Activated T-cell treated with anti-CD3 and anti-CD28 coated beads, Interleukin-2, amount 50 U/mL, for 24 hours (primary cell): ENCODE results near the gene KCTD21.
"Not testable (repeated sequence)": the region's sequence is repeated elsewhere in the genome, so short reads cannot be mapped to it uniquely, and the experiment has no call there.

Source experiments
- DNase-seq: peaks from one replicate; pipeline ENCODE4 v3.0.0-alpha.2; 2020
- H3K27ac Mint-ChIP-seq: 2 replicates; pipeline ENCODE4 v1.8.0; 2020; ENCODE audit warnings: mild to moderate bottlenecking, mixed read lengths
- H3K27me3 Mint-ChIP-seq: 2 replicates; pipeline ENCODE4 v1.8.0; 2020; ENCODE audit warnings: mixed read lengths
- H3K36me3 Mint-ChIP-seq: 2 replicates; pipeline ENCODE4 v1.8.0; 2020; ENCODE audit warnings: low read depth, mixed read lengths
- H3K4me1 Mint-ChIP-seq: 2 replicates; pipeline ENCODE4 v1.8.0; 2020; ENCODE audit warnings: low read depth, mixed read lengths
- H3K4me3 Mint-ChIP-seq: 2 replicates; pipeline ENCODE4 v1.8.0; 2020; ENCODE audit warnings: mild to moderate bottlenecking, moderate library complexity, mixed read lengths
- H3K9me3 Mint-ChIP-seq: 2 replicates; pipeline ENCODE4 v1.8.0; 2020; ENCODE audit warnings: mixed read lengths

KCTD21 gene

GRCh38 chr11:78223320-78223954 is 35.0 kb upstream of the KCTD21 start:
- H3K27ac Mint-ChIP-seq, result no peak overlapping the region

DNA sequence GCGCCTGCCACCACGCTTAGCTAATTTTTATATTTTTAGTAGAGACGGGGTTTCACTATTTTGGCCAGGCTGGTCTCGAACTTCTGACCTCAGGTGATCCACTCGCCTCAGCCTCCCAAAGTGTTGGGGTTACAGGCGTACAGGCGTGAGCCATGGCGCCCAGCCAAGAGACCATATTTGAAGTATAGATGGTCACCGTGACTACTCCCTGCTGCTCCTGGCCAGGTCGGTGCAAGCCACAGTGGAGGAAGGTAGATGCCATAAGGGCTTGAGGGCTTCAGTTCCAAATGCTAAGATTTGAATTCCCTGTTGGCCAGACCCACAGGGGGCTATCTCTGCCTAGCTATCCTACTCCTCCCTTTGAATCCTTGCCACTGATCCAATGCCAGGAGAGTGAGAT is 34.3 kb upstream of the KCTD21 start:
- H3K27me3 Mint-ChIP-seq, H3K27ac Mint-ChIP-seq, DNase-seq, H3K4me3 Mint-ChIP-seq, H3K9me3 Mint-ChIP-seq: not testable (repeated sequence)
- Mint-ChIP-seq H3K4me1 (peaks cover 27% of the 10 kb centered on the region), H3K36me3 (peaks cover 22% of the 10 kb centered on the region)

More at GRCh38 chr11:78223320-78223954, 35.0 kb upstream of the KCTD21 start:
- no peak overlapping the region for H3K4me3 Mint-ChIP-seq
- H3K36me3 Mint-ChIP-seq, result peaks cover 22% of the 10 kb centered on the region
- peaks cover 27% of the 10 kb centered on the region for H3K4me1 Mint-ChIP-seq
- no peaks in the 10 kb centered on the region for H3K9me3 Mint-ChIP-seq
- no peak for DNase-seq
- H3K27me3 Mint-ChIP-seq, result no peaks in the 10 kb centered on the region

DNA sequence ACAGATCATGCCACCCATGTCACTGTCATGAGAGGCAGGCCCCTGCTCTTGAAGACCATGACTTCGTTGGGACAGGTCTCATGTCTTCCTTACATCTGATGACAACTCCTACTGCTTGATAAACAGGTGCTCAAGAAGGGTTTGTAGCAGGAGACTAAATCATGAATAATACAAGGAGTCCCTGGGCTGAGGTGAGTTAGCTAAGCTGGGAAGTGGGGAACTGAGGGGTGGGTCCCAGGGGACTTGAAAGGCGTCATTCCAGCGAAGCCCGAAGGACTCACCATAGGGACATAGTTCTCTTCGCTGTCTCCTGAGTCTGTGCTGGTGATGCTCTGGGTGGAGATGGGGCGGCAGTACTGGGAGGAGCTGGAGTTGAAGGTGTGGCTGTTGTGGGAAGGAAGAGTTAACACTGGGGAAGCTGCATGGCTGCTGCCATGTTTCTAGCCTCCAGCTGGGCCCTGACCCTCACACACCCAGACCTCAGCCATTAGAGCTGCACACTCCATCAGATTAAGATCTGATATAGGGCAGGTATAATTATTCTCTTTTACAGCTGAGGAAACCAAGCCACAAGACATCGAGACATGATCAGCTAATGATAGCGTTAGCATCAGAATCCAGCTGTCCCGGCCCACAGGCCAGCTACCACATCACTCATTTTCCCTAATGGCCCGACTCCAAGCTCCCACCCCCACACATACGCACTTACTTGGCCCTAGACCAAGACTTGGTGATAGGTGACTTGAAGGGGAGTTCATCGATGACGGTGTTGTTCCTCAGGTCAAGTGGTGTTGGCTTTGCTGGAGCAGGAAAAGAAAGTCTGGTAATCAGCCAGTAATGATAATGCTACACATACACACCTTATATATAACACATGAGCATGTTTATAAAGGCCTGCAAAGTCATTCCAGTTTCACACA is 33.2 kb upstream of the KCTD21 start:
- Mint-ChIP-seq H3K9me3 (no peaks in the 10 kb centered on the region), H3K27me3 (no peaks in the 10 kb centered on the region), H3K4me1 (peaks cover 16% of the 10 kb centered on the region), H3K27ac (peak overlapping the region; percentile 64), H3K4me3 (no peak overlapping the region), H3K36me3 (peaks cover 22% of the 10 kb centered on the region)
- DNase-seq, result no peak

- Mint-ChIP-seq H3K36me3 (peaks cover 25% of the 10 kb centered on the region), H3K4me1 (peaks cover 16% of the 10 kb centered on the region), H3K9me3 (no peaks in the 10 kb centered on the region), H3K27me3 (no peaks in the 10 kb centered on the region), H3K27ac (peak overlapping the region; percentile 64), H3K4me3 (no peak overlapping the region)
- no peak for DNase-seq
These were observed 32.1 kb upstream of the KCTD21 start for GRCh38 chr11:78220218-78221157.

DNA sequence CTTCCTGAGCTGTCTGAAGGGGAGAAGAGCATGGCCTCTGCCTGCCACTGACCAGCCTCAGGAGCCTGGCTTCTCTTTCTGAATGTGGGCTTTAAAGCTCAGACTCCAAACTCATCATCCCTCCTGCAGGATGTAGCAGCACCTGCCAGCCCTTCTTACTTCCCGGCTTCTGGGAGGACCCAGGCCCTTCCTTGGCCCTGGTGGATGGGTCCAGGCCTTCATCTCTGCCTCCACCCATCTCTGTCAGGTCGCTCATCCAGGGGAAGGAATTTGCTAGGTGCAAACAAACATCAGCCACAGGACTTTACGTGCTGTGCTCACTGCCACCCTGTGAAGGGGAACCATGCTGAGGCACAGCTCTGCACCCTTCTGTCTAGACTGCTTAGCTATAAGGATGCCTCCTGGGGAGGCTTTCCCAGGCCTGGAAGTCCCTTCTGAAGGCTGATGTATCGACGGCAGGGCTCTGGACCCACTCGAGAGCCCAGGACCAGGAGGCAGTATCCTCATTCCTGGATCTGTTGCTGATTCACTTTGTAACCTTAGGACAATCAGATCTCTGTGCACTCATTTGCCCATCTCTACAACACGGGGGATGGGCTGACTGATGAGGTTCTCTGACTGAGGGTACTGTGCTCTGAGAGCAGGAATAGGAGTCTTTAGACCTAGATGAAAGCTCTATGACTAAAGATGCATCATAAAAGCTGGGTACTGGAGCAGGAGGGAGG is 31.2 kb upstream of the KCTD21 start:
- Mint-ChIP-seq H3K4me3 (no peak overlapping the region), H3K27ac (peak overlapping the region; percentile 44), H3K9me3 (no peaks in the 10 kb centered on the region), H3K27me3 (no peaks in the 10 kb centered on the region), H3K36me3 (peaks cover 29% of the 10 kb centered on the region), H3K4me1 (peaks cover 16% of the 10 kb centered on the region)
- no peak for DNase-seq

DNA sequence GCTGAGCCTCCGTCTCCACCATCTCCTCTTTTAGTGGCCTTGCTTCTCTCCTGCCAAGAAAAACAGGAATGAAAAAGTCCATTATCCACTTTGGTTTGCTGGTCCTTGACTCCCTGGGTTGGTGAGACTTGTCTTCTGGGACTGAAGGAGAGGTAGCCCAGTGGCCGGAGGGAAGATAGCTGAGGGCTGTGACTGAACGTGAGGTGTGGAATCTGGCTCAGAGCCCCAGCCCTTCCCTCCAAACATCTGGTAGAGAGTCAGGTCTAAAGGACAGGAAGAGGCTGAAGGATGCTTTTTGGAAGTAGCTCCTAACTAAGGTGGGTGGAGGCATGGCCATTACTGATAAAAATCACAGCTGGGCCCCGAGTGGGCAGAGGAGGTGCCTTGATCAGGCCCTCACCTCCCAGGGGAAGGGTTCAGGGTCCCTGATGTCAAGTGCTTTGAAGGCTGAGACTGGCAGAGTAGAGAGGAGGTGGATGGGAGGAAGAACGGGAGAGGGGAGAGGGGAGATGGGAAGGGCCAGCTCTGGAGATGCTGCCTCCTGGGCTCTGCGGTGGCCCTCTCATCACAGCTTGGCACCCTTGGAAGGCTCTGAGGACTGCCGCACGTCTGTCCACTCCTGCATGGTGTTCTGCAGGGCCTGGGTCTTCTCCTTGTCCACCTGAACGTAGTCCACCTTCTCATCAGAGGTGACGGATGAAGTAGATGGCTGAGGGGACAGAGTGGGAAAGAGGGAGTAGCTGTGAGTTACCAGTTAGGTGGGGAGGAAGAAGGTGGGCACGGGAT is 30.5 kb upstream of the KCTD21 start:
- Mint-ChIP-seq H3K27me3 (no peaks in the 10 kb centered on the region), H3K27ac (peak overlapping the region; percentile 22), H3K36me3 (peaks cover 35% of the 10 kb centered on the region), H3K9me3 (no peaks in the 10 kb centered on the region), H3K4me1 (peaks cover 16% of the 10 kb centered on the region), H3K4me3 (no peak overlapping the region)
- DNase-seq, result no peak

- DNase-seq, result no peak
- peaks cover 14% of the 10 kb centered on the region for H3K4me1 Mint-ChIP-seq
- H3K27ac Mint-ChIP-seq, result no peak overlapping the region
- no peak overlapping the region for H3K4me3 Mint-ChIP-seq
- H3K9me3 Mint-ChIP-seq, result no peaks in the 10 kb centered on the region
- H3K36me3 Mint-ChIP-seq, result peaks cover 40% of the 10 kb centered on the region
- H3K27me3 Mint-ChIP-seq, result no peaks in the 10 kb centered on the region
These were observed 29.5 kb upstream of the KCTD21 start for GRCh38 chr11:78217650-78218541.

- H3K27ac Mint-ChIP-seq, result no peak overlapping the region
- no peaks in the 10 kb centered on the region for H3K27me3 Mint-ChIP-seq
- H3K4me1 Mint-ChIP-seq, result peaks cover 14% of the 10 kb centered on the region
- H3K36me3 Mint-ChIP-seq, result peaks cover 48% of the 10 kb centered on the region
- H3K4me3 Mint-ChIP-seq, result no peak overlapping the region
- peak; percentile 17 for DNase-seq
- no peaks in the 10 kb centered on the region for H3K9me3 Mint-ChIP-seq
These were observed 28.3 kb upstream of the KCTD21 start for GRCh38 chr11:78216571-78217287.

- peak; percentile 5 for DNase-seq
- Mint-ChIP-seq H3K4me1 (peaks cover 14% of the 10 kb centered on the region), H3K27ac (no peak overlapping the region), H3K36me3 (peaks cover 49% of the 10 kb centered on the region), H3K27me3 (no peaks in the 10 kb centered on the region), H3K4me3 (no peak overlapping the region), H3K9me3 (no peaks in the 10 kb centered on the region)
These were observed 27.6 kb upstream of the KCTD21 start for GRCh38 chr11:78216021-78216420.

- Mint-ChIP-seq H3K27ac (no peak overlapping the region), H3K27me3 (no peaks in the 10 kb centered on the region), H3K9me3 (no peaks in the 10 kb centered on the region), H3K4me3 (no peak overlapping the region), H3K36me3 (peaks cover 58% of the 10 kb centered on the region), H3K4me1 (peaks cover 2% of the 10 kb centered on the region)
- peak; percentile 8 for DNase-seq
These were observed 26.1 kb upstream of the KCTD21 start for GRCh38 chr11:78214331-78215194.

GRCh38 chr11:78213526-78214330 is 25.3 kb upstream of the KCTD21 start:
- H3K27ac Mint-ChIP-seq, result no peak overlapping the region
- no peak for DNase-seq
- H3K36me3 Mint-ChIP-seq, result peaks cover 64% of the 10 kb centered on the region
- peaks cover 2% of the 10 kb centered on the region for H3K4me1 Mint-ChIP-seq
- no peak overlapping the region for H3K4me3 Mint-ChIP-seq
- H3K9me3 Mint-ChIP-seq, result no peaks in the 10 kb centered on the region
- H3K27me3 Mint-ChIP-seq, result no peaks in the 10 kb centered on the region
